ENCODE data around the gene CDH4.

CDH4 gene

GRCh38 chr20:61560361-61560853 lies 308.3 kb downstream of the CDH4 start:
- ChIA-PET POLR2A (no interaction called here), CTCF (no interaction called here)
- no peaks in the 10 kb centered on the region for H3K36me3 ChIP-seq (ENCODE audit: control insufficient read depth in 2 of 2, insufficient read depth in 1 of 2, low read length in 2 of 2)
- H3K9me3 ChIP-seq (ENCODE audit: control insufficient read depth, insufficient read depth, low read depth, low read length), result no peaks in the 10 kb centered on the region
- H3K27ac ChIP-seq (ENCODE audit: extremely low read depth, low read depth, low read length), result no peak overlapping the region
- H3K4me3 ChIP-seq (ENCODE audit: low read depth, low read length), result no peak overlapping the region
- TF ChIP-seq ZBTB1 (tag by site-specific recombination; IDR thresholded peaks at IDR 0.05) (no peak), ZBTB26 (tag by site-specific recombination; optimal IDR thresholded peaks at IDR 0.05) (no peak), ZNF664 (tag by site-specific recombination; IDR thresholded peaks at IDR 0.05) (no peak), ZNF791 (tag by site-specific recombination; IDR thresholded peaks at IDR 0.05) (no peak), ZNF433 (tag by site-specific recombination; IDR thresholded peaks at IDR 0.05; ENCODE audit: low read depth) (no peak), HOXA7 (CRISPR knock-in tag; IDR thresholded peaks at IDR 0.05; ENCODE audit: borderline replicate concordance) (no peak), ZNF16 (tag by site-specific recombination; IDR thresholded peaks at IDR 0.05; ENCODE audit: low read depth) (no peak), ZNF2 (tag by site-specific recombination; IDR thresholded peaks at IDR 0.05) (no peak), ZSCAN5A (tag by site-specific recombination; IDR thresholded peaks at IDR 0.05) (no peak)
- no peaks in the 10 kb centered on the region for H3K4me1 ChIP-seq (ENCODE audit: control insufficient read depth, insufficient read depth, low read length)

- Histone ChIP-seq H3K9me3 (ENCODE audit: control insufficient read depth, insufficient read depth, low read depth, low read length) (no peaks in the 10 kb centered on the region), H3K36me3 (ENCODE audit: control insufficient read depth in 2 of 2, insufficient read depth in 1 of 2, low read length in 2 of 2) (no peaks in the 10 kb centered on the region), H3K4me1 (ENCODE audit: control insufficient read depth, insufficient read depth, low read length) (no peaks in the 10 kb centered on the region), H3K27ac (ENCODE audit: extremely low read depth, low read depth, low read length) (no peak overlapping the region), H3K4me3 (ENCODE audit: low read depth, low read length) (no peak overlapping the region)
- CTCF ChIA-PET, result no interaction called here
- POLR2A ChIA-PET, result no interaction called here
- TF ChIP-seq EGR2 (tag by site-specific recombination; IDR thresholded peaks at IDR 0.05; ENCODE audit: low read depth) (no peak), ZSCAN30 (tag by site-specific recombination; IDR thresholded peaks at IDR 0.05) (no peak), ZNF423 (tag by site-specific recombination; IDR thresholded peaks at IDR 0.05) (no peak), ZFP37 (tag by site-specific recombination; IDR thresholded peaks at IDR 0.05) (no peak), ZFP41 (tag by site-specific recombination; IDR thresholded peaks at IDR 0.05; ENCODE audit: borderline replicate concordance) (no peak), ZNF621 (tag by site-specific recombination; IDR thresholded peaks at IDR 0.05) (no peak), ZBTB6 (tag by site-specific recombination; IDR thresholded peaks at IDR 0.05) (no peak), ZNF404 (tag by site-specific recombination; IDR thresholded peaks at IDR 0.05) (no peak), HOXC10 (CRISPR knock-in tag; IDR thresholded peaks at IDR 0.05) (no peak), ZBTB21 (tag by site-specific recombination; IDR thresholded peaks at IDR 0.05) (no peak), YY1 (tag by site-specific recombination; IDR thresholded peaks at IDR 0.05) (no peak), ZNF140 (tag by site-specific recombination; IDR thresholded peaks at IDR 0.05) (no peak), ZNF670 (tag by site-specific recombination; IDR thresholded peaks at IDR 0.05; ENCODE audit: low read depth) (no peak), KLF8 (tag by site-specific recombination; IDR thresholded peaks at IDR 0.05) (no peak), ZNF169 (tag by site-specific recombination; IDR thresholded peaks at IDR 0.05) (no peak), ZBTB7A (tag by site-specific recombination; IDR thresholded peaks at IDR 0.05; ENCODE audit: low read depth) (no peak), BCL11A (tag by site-specific recombination; IDR thresholded peaks at IDR 0.05; ENCODE audit: low read depth) (no peak)
- TF ChIP-seq, protein P1, sequence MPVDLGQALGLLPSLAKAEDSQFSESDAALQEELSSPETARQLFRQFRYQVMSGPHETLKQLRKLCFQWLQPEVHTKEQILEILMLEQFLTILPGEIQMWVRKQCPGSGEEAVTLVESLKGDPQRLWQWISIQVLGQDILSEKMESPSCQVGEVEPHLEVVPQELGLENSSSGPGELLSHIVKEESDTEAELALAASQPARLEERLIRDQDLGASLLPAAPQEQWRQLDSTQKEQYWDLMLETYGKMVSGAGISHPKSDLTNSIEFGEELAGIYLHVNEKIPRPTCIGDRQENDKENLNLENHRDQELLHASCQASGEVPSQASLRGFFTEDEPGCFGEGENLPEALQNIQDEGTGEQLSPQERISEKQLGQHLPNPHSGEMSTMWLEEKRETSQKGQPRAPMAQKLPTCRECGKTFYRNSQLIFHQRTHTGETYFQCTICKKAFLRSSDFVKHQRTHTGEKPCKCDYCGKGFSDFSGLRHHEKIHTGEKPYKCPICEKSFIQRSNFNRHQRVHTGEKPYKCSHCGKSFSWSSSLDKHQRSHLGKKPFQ (tag by site-specific recombination; IDR thresholded peaks at IDR 0.05), result no peak
- TF ChIP-seq, protein P2, sequence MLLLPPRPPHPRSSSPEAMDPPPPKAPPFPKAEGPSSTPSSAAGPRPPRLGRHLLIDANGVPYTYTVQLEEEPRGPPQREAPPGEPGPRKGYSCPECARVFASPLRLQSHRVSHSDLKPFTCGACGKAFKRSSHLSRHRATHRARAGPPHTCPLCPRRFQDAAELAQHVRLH (tag by site-specific recombination; IDR thresholded peaks at IDR 0.05), result no peak
- TF ChIP-seq, protein P3, sequence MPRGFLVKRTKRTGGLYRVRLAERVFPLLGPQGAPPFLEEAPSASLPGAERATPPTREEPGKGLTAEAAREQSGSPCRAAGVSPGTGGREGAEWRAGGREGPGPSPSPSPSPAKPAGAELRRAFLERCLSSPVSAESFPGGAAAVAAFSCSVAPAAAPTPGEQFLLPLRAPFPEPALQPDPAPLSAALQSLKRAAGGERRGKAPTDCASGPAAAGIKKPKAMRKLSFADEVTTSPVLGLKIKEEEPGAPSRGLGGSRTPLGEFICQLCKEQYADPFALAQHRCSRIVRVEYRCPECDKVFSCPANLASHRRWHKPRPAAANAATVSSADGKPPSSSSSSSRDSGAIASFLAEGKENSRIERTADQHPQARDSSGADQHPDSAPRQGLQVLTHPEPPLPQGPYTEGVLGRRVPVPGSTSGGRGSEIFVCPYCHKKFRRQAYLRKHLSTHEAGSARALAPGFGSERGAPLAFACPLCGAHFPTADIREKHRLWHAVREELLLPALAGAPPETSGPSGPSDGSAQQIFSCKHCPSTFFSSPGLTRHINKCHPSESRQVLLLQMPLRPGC (tag by site-specific recombination; IDR thresholded peaks at IDR 0.05), result no peak
Observed at GRCh38 chr20:61561111-61561830, 309.2 kb downstream of the CDH4 start.
